NB4 (cell line): ENCODE data around the gene INTS15.

Experiments used
- DNase-seq: peaks from one replicate; pipeline ENCODE4 v3.0.0; 2010; ENCODE audit warnings: low read depth
- H3K4me3 ChIP-seq: one replicate; pipeline ENCODE4 v1.5.1; 2011; ENCODE audit warnings: mild to moderate bottlenecking, low read depth, low read length, moderate library complexity
- CTCF ChIP-seq: IDR thresholded peaks from one replicate; pipeline ENCODE4 v1.5.1; 2012; ENCODE audit warnings: low read depth, low read length
- MAX ChIP-seq: IDR thresholded peaks from 2 replicates; pipeline ENCODE4 v1.6.1; 2011; ENCODE audit warnings: low read depth, low read length
- MYC ChIP-seq: IDR thresholded peaks from 2 replicates; pipeline ENCODE4 v1.6.1; 2011; ENCODE audit warnings: low read depth, low read length
- POLR2A ChIP-seq: IDR thresholded peaks from 2 replicates; pipeline ENCODE4 v1.6.1; 2011; ENCODE audit warnings: mild to moderate bottlenecking; ENCODE audit not compliant: insufficient read length; ENCODE audit errors: extremely low read depth

Gene INTS15

GRCh38 chr7:6589829-6590644 is at the start of gene INTS15:
INTS15 (plus strand) TSS chr7:6590021; CDS start chr7:6590284, 263 bp downstream.
- H3K4me3 ChIP-seq, result peak within 1 kb of the TSS; percentile 89
- TF ChIP-seq MAX (peak; percentile 64), POLR2A (peak; percentile 82), MYC (peak; percentile 36), CTCF (peak; percentile 56)
- peak; percentile 89 for DNase-seq

- no peak overlapping the region for H3K4me3 ChIP-seq
- no peak for DNase-seq
- TF ChIP-seq MAX (no peak), CTCF (no peak), MYC (no peak), POLR2A (no peak)
Observed at GRCh38 chr7:6542368-6542767, 47.5 kb upstream of the INTS15 start.

DNA sequence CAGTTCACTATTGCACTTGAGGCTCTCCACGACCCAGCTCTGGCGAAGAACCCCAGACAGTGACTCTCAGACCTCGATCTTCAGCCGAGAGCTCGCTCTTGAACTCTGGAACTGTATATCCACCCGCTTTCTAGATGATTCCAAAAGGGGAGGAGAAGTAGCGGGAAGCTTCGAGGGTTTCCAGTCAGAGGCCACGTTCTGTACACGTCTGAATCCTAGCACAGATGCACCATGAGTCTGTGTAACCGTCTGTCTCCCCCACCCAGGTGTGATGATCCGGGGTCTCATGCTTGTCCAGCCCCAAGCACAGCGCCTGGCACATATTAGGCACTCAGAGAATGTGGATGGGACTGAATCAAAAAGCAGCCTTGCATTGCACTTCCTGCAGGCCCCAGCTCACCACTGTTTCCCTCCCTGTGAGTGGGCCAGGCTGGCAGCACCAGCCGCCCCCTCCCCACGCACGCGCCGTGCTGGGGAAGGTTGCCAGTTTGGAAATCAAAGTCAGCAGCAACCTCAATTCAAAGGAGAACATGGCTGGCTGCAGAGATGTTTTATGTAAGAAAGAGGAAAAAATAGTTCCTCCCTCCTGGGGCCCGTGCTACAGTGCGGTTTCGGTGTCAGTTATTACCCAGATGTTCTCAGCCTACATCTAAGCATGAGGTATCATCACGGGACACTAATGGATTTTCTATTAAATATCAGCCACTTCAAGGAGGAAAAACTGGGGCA is 44.3 kb upstream of the INTS15 start:
- no peak for DNase-seq
- H3K4me3 ChIP-seq, result no peak overlapping the region
- TF ChIP-seq MYC (no peak), POLR2A (no peak), CTCF (no peak), MAX (no peak)

DNA sequence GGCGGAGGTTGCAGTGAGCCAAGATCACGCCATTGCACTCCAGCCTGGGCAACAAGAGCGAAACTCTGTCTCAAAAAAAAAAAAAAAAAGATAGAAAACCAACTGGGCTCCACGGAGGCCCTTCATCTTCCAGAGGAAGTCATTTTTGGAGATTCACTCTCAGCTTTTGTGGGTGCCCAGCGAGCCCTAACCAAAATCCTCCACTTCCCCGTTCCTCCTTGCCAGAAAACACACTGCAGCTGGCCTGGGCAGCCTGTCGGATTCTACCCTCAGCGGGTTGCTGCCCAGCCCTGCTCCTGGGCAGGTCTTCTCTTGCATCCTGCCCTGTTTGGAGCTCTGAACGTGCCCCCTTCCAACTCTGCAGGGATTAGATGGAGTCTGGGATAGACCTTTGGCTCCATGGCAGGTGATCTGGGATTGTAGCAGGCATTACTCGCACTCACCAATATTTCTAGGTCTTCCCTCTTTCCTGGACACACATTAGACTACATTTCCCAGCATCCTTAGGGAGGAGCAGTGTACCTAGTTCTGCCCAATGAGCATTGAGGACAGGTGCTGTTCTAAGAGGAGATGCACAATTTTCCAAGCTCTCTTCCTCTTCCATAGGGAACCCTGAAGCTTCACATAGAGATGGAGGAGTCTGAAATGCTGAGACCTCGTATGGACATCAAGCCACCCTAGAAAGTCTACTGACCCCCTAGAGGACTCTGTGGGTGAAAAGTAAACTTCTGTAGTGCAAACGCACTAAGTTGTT is 43.1 kb upstream of the INTS15 start:
- no peak overlapping the region for H3K4me3 ChIP-seq
- TF ChIP-seq MYC (no peak), MAX (no peak), CTCF (no peak), POLR2A (no peak)
- DNase-seq, result no peak

DNA sequence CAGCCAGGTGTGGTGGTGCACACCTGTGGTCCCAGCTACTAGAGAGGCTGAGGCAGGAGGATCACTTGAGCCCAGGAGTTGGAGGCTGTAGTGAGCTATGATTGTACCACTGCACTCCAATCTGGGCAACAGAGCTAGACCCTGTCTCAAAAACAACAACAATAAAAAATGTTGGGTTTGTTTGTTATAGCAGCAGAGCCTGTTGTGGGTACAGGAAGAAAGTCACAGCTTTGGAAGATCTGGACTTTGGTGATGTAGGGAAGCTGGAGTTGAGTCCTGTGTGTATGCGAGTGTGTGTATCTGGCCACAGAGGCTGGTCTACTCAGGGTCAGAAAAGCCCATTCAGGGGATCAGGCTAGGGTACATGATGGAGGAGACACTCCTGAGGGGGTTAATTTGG is 42.4 kb upstream of the INTS15 start:
- no peak for TF ChIP-seq MAX
- TF ChIP-seq POLR2A, result no peak
- TF ChIP-seq MYC, result no peak
- TF ChIP-seq CTCF, result no peak
- no peak for DNase-seq
- H3K4me3 ChIP-seq, result no peak overlapping the region
